RCC 7860 (cell line): ENCODE measurements around the gene TMEM154.

Source experiments
- DNase-seq: peaks from one replicate; pipeline ENCODE4 v3.0.0-alpha.2; 2015; ENCODE audit warnings: low spot score
- FAIRE-seq: peaks from 2 replicates; lab custom pipeline; 2012; peaks lifted over from hg19 to GRCh38; lab: Jason Lieb, UNC

TMEM154 gene

DNA sequence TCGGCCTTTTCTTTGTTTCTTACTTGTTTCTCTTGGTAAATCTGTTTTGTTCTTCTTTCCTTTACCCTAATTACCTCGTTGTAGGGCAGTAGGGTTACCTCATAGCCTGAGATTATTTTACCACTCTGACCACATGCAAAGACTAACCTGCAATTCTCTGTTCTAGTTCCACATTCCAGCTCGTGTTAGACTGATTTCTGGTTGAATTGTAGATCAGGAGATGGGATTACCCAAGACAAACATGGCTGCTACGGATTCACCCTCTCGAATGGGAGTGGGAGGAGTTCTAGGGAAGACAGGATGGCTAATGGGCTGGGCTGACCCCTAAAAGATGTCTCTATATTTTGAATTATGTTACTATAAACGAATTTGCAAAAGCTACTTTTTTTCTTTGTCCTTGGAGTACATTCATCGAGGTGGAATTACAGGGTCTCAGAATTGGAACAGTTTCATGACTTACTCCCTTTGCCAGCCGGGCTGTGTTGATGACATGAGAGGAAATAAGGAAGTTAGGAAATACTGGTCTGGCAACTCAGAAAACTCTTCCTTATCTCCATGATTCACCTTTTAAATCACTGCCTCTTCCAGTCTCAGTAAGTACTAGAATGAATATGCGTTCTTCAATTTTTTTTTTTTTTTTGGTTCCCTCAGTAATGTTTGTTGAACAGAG is 107.2 kb downstream of the TMEM154 start:
- peak; percentile 18 for DNase-seq
- no peak for FAIRE-seq

DNA sequence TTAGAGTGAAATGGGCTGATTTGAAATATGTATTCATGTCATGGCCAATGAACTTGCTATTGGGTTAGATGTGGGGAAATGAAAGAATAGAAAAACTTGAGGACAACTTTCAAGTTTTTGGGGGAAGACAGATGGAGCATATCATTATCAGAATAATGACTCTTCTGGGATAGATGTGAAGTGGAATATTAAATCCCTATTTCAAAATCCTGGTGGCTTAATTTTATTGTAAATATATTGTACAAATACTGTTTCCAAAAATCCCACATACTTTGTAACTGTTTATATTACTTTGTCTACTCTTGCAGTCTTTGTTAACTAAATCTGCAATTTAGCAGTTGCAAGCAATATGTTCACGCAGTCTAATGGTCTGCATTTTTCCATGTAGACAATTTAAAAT is 108.0 kb downstream of the TMEM154 start:
- FAIRE-seq = no peak

DNA sequence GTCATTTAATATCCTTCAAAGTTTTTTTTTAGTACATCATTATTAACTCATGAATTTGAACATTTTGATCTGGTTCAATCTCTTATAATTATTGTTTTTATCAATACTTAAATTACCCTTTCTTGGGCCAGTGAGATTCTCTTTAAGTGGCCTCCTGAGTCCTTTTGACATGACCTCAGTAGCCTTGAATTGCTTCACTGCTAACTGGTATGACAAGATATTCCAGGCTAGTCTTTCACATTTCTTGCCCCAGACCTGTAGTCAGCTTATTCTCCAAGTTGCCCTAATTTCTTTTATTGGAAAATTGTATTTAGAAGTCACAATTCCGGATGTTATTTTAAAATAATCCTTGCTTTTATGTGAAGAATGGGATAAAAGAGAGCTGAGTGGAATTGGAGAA is 108.5 kb downstream of the TMEM154 start:
- DNase-seq (no peak), FAIRE-seq (no peak)

More for the DNA sequence above, 108.0 kb downstream of the TMEM154 start:
- DNase-seq = no peak
